GM18868 (cell line): Measurements from ENCODE around the gene LRIG2.
"Not testable (repeated sequence)": the region's sequence is repeated elsewhere in the genome, so short reads cannot be mapped to it uniquely, and the experiment has no call there.

Source experiments
- ATAC-seq: cut with Tn5 transposase; IDR thresholded peaks from one replicate; pipeline ENCODE4 v1.9.1; 2021; ENCODE audit warnings: mild to moderate bottlenecking, moderate library complexity; ENCODE audit not compliant: unreplicated experiment

LRIG2 gene

GRCh38 chr1:113057006-113057405, 16.0 kb upstream of the LRIG2 start:
- no peak for ATAC-seq

- no peak for ATAC-seq
Observed at GRCh38 chr1:113058941-113059706, 13.9 kb upstream of the LRIG2 start.

GRCh38 chr1:113063456-113063855, 9.5 kb upstream of the LRIG2 start:
- not testable (repeated sequence) for ATAC-seq

GRCh38 chr1:113072141-113072756, 749 bp upstream of the LRIG2 start:
- no peak for ATAC-seq

- ATAC-seq: peak; percentile 8
Observed at GRCh38 chr1:113073479-113073950, 517 bp downstream of the LRIG2 start.

- no peak for ATAC-seq
Observed at GRCh38 chr1:113074237-113074636, 1.2 kb downstream of the LRIG2 start.

GRCh38 chr1:113077978-113078377, 5.0 kb downstream of the LRIG2 start:
- ATAC-seq: not testable (repeated sequence)

- no peak for ATAC-seq
Observed at GRCh38 chr1:113086541-113086940, 13.5 kb downstream of the LRIG2 start.

- ATAC-seq: no peak
Observed at GRCh38 chr1:113088972-113089371, 16.0 kb downstream of the LRIG2 start.

- ATAC-seq: no peak
Observed at GRCh38 chr1:113090051-113090450, 17.1 kb downstream of the LRIG2 start.

GRCh38 chr1:113091988-113092594, 19.1 kb downstream of the LRIG2 start:
- no peak for ATAC-seq

- no peak for ATAC-seq
Observed at GRCh38 chr1:113094506-113094905, 21.5 kb downstream of the LRIG2 start.

- ATAC-seq: no peak
Observed at GRCh38 chr1:113095790-113096455, 22.9 kb downstream of the LRIG2 start.

GRCh38 chr1:113096493-113096892, 23.5 kb downstream of the LRIG2 start:
- no peak for ATAC-seq

GRCh38 chr1:113101588-113101987, 28.6 kb downstream of the LRIG2 start:
- no peak for ATAC-seq

GRCh38 chr1:113103048-113103447, 30.1 kb downstream of the LRIG2 start:
- no peak for ATAC-seq

GRCh38 chr1:113103977-113104376, 31.0 kb downstream of the LRIG2 start:
- ATAC-seq: no peak

GRCh38 chr1:113106910-113107309, 33.9 kb downstream of the LRIG2 start:
- no peak for ATAC-seq

- no peak for ATAC-seq
Observed at GRCh38 chr1:113109908-113110554, 37.0 kb downstream of the LRIG2 start.

GRCh38 chr1:113118266-113118665, 45.3 kb downstream of the LRIG2 start:
- ATAC-seq: no peak

- ATAC-seq: no peak
Observed at GRCh38 chr1:113123737-113124136, 50.7 kb downstream of the LRIG2 start.
